H9 (cell line): ENCODE measurements around the gene MED15. TPM values are rescaled to one million over a fixed set of nuclear protein-coding genes. Genes with fewer than 3 reads are reported as not detected.

ENCODE experiments used
- DNase-seq: peaks from one replicate; pipeline ENCODE4 v3.0.0-alpha.2; 2017
- H2AFZ ChIP-seq: one replicate; pipeline ENCODE4 v1.6.1; 2013; ENCODE audit warnings: mild to moderate bottlenecking, low read length, control low read depth, moderate library complexity
- H2AK5ac ChIP-seq: 2 replicates; pipeline ENCODE4 v1.6.1; 2013; ENCODE audit warnings: low read length, control low read depth, mixed read lengths; ENCODE audit not compliant: insufficient read length
- H2BK120ac ChIP-seq: one replicate; pipeline ENCODE4 v1.6.1; 2013; ENCODE audit warnings: low read depth, mild to moderate bottlenecking, low read length, control low read depth, inconsistent platforms; ENCODE audit not compliant: poor library complexity, severe bottlenecking
- H2BK12ac ChIP-seq: 2 replicates; pipeline ENCODE4 v1.6.1; 2013; ENCODE audit warnings: low read length, control low read depth, mixed read lengths, low read depth; ENCODE audit not compliant: insufficient read length
- H2BK15ac ChIP-seq: 2 replicates; pipeline ENCODE4 v1.6.1; 2013; ENCODE audit warnings: low read depth, low read length, control low read depth
- H2BK20ac ChIP-seq: one replicate; pipeline ENCODE4 v1.6.1; 2013; ENCODE audit warnings: low read depth, mild to moderate bottlenecking, low read length, control low read depth, inconsistent platforms; ENCODE audit not compliant: poor library complexity, severe bottlenecking
- H2BK5ac ChIP-seq: 2 replicates; pipeline ENCODE4 v1.6.1; 2013; ENCODE audit warnings: low read length, control low read depth, mixed read lengths; ENCODE audit not compliant: insufficient read length
- H3K14ac ChIP-seq: 2 replicates; pipeline ENCODE4 v1.6.1; 2013; ENCODE audit warnings: low read length, control low read depth; ENCODE audit not compliant: insufficient read depth
- H3K18ac ChIP-seq: 2 replicates; pipeline ENCODE4 v1.6.1; 2013; ENCODE audit warnings: low read depth, mild to moderate bottlenecking, mixed read lengths, low read length, control low read depth; ENCODE audit not compliant: insufficient read length
- H3K23ac ChIP-seq: 2 replicates; pipeline ENCODE4 v1.6.1; 2013; ENCODE audit warnings: low read length, control low read depth, mixed read lengths, low read depth; ENCODE audit not compliant: insufficient read length
- H3K23me2 ChIP-seq: 2 replicates; pipeline ENCODE4 v1.6.1; 2013; ENCODE audit warnings: low read depth, mild to moderate bottlenecking, mixed read lengths, low read length, control low read depth; ENCODE audit not compliant: insufficient read length, poor library complexity, severe bottlenecking
- H3K27ac ChIP-seq: 2 replicates; pipeline ENCODE4 v1.5.1; 2013; ENCODE audit warnings: low read length, control low read depth, mixed read lengths, low read depth; ENCODE audit not compliant: insufficient read length
- H3K27me3 ChIP-seq: 2 replicates; pipeline ENCODE4 v1.6.1; 2013; ENCODE audit warnings: low read length, control low read depth, inconsistent platforms; ENCODE audit not compliant: insufficient read depth
- H3K4ac ChIP-seq: 2 replicates; pipeline ENCODE4 v1.6.1; 2013; ENCODE audit warnings: low read depth, mild to moderate bottlenecking, control low read depth, inconsistent platforms, low read length, moderate library complexity
- H3K4me1 ChIP-seq: 2 replicates; pipeline ENCODE4 v1.6.1; 2013; ENCODE audit warnings: low read length, control low read depth, inconsistent platforms; ENCODE audit not compliant: insufficient read depth
- H3K4me2 ChIP-seq: 2 replicates; pipeline ENCODE4 v1.6.1; 2013; ENCODE audit warnings: low read length, control low read depth, mixed read lengths; ENCODE audit not compliant: insufficient read length, insufficient read depth
- H3K56ac ChIP-seq: 2 replicates; pipeline ENCODE4 v1.6.1; 2013; ENCODE audit warnings: low read depth, mild to moderate bottlenecking, mixed read lengths, low read length, control low read depth; ENCODE audit not compliant: insufficient read length
- H3K79me1 ChIP-seq: 2 replicates; pipeline ENCODE4 v1.6.1; 2013; ENCODE audit warnings: low read depth, mild to moderate bottlenecking, moderate library complexity, low read length, control low read depth, inconsistent platforms; ENCODE audit not compliant: insufficient read depth, poor library complexity, severe bottlenecking
- H3K79me2 ChIP-seq: 2 replicates; pipeline ENCODE4 v1.6.1; 2013; ENCODE audit warnings: low read length, control low read depth, inconsistent platforms; ENCODE audit not compliant: insufficient read depth
- H3K9ac ChIP-seq: 2 replicates; pipeline ENCODE4 v1.6.1; 2013; ENCODE audit warnings: low read length, control low read depth, mixed read lengths; ENCODE audit not compliant: insufficient read length; ENCODE audit errors: extremely low read depth
- H3K9me3 ChIP-seq: one replicate; pipeline ENCODE4 v1.6.1; 2013; ENCODE audit warnings: low read depth, low read length, inconsistent platforms; ENCODE audit not compliant: control insufficient read depth
- H3T11ph ChIP-seq: one replicate; pipeline ENCODE4 v1.6.1; 2013; ENCODE audit warnings: mild to moderate bottlenecking, low read length, control low read depth, inconsistent platforms
- H4K20me1 ChIP-seq: one replicate; pipeline ENCODE4 v1.6.1; 2013; ENCODE audit not compliant: control insufficient read depth, insufficient read length, insufficient read depth
- H4K5ac ChIP-seq: 2 replicates; pipeline ENCODE4 v1.6.1; 2013; ENCODE audit warnings: low read depth, mild to moderate bottlenecking, mixed read lengths, low read length, control low read depth; ENCODE audit not compliant: insufficient read length
- H4K8ac ChIP-seq: replicated peaks from 2 replicates; pipeline ENCODE4 v1.6.1; 2013; ENCODE audit warnings: low read length, control low read depth, mixed read lengths, low read depth; ENCODE audit not compliant: insufficient read length
- H4K91ac ChIP-seq: 2 replicates; pipeline ENCODE4 v1.6.1; 2013; ENCODE audit warnings: low read depth, mild to moderate bottlenecking, moderate library complexity, mixed read lengths, low read length, control low read depth; ENCODE audit not compliant: insufficient read length
- H3K27ac Mint-ChIP-seq, 3 experiments: 2 replicates in 2 of 3; 3 replicates in 1 of 3; pipeline ENCODE4 v1.8.0; 2020 to 2021; ENCODE audit warnings: mixed read lengths in 3 of 3, mild to moderate bottlenecking in 1 of 3, moderate library complexity in 1 of 3
- H3K27me3 Mint-ChIP-seq: 2 replicates; pipeline ENCODE4 v1.8.0; 2021; ENCODE audit warnings: low read depth, mild to moderate bottlenecking, moderate library complexity, mixed read lengths
- H3K36me3 Mint-ChIP-seq, 3 experiments: 2 replicates in 2 of 3; 3 replicates in 1 of 3; pipeline ENCODE4 v1.8.0; 2020 to 2021; ENCODE audit warnings: low read depth in 3 of 3, mixed read lengths in 3 of 3; ENCODE audit not compliant: insufficient read depth in 1 of 3
- H3K4me1 Mint-ChIP-seq, 2 experiments: 2 replicates each; pipeline ENCODE4 v1.8.0; 2020; ENCODE audit warnings: mixed read lengths in 2 of 2
- H3K4me3 Mint-ChIP-seq, 2 experiments: 2 replicates in 1 of 2; 3 replicates in 1 of 2; pipeline ENCODE4 v1.8.0; 2020 to 2021; ENCODE audit warnings: mild to moderate bottlenecking in 2 of 2, mixed read lengths in 2 of 2, moderate library complexity in 1 of 2
- H3K9me3 Mint-ChIP-seq, 2 experiments: 2 replicates in 1 of 2; 3 replicates in 1 of 2; pipeline ENCODE4 v1.8.0; 2020; ENCODE audit warnings: mild to moderate bottlenecking in 2 of 2, mixed read lengths in 2 of 2, moderate library complexity in 1 of 2
- WGBS: extraction: QIAGEN DNeasy Blood & Tissue Kit; methylation state at CpG from one replicate; pipeline ENCODE4 v1.1.7; 2013; ENCODE audit warnings: missing lambda C conversion rate, low lambda C conversion rate, mixed read lengths; ENCODE audit not compliant: insufficient read length; ENCODE audit errors: extremely low coverage; 5-methylcytosine and 5-hydroxymethylcytosine counted together
- total RNA-seq: library from RNA; stranded (reverse); gene quantifications from 2 replicates; pipeline ENCODE4 v1.2.1, GENCODE V29; 2021
- TF ChIP-seq, protein P1 (sequence below): fragments of 200-600 bp; sonication (generic); conservative IDR thresholded peaks from 3 replicates; pipeline ENCODE4 v1.8.0; 2021; ENCODE audit warnings: antibody characterized with exemption, mild to moderate bottlenecking

Gene MED15
- total RNA-seq, 1 experiment from 2014 or later, result 47.4 TPM

DNA sequence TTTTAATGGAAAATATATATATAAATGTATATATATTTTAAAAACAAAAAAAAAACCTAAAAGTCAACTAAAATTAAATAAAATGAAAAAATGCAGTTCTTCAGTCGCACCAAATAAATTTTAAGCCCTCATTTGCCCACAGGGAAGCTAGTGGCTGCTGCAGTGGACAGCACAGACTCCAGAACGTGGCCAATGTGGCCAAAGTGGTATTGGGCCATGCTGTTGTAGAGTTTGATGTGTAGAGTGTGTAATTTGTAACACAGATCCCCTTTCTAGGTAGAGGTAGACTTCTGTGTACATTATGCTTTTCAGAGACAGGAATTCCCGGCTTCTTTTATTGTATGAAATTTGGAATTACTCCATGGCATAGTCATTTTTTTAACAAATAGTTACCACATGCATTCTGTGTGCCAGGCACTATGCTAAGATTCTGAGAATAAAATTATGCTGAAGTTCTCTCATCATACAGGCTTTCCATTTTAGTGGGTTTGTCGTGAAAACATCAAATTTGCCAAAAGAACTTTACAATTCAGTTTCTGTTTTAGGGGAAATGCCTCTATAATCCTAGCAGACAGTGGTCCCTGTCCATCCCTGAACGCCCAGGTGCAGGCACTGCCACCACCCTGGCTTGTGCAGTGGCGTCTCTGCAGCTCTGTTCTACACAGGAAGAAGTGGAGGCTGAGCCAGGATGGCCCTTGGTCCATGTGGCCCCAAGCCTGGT lies 68.5 kb downstream of the MED15 start:
- no peak overlapping the region for H3K14ac ChIP-seq
- H3K79me2 ChIP-seq, result no peaks in the 10 kb centered on the region
- H4K8ac ChIP-seq, result no peak overlapping the region
- no peak overlapping the region for H3K4me2 ChIP-seq
- H3K27me3 ChIP-seq, result no peaks in the 10 kb centered on the region
- no peak overlapping the region for H4K5ac ChIP-seq
- H3K9ac ChIP-seq, result no peak overlapping the region
- Mint-ChIP-seq H3K4me3 (no peak overlapping the region), H3K9me3 (no peaks in the 10 kb centered on the region), H3K27ac (no peak overlapping the region), H3K27me3 (no peaks in the 10 kb centered on the region), H3K4me1 (peaks cover 0 to 7% of the 10 kb centered on the region in 2 experiments; a peak in 1 of 4 replicates), H3K36me3 (peaks cover 19 to 60% (median 42%) of the 10 kb centered on the region in 3 experiments; a peak in 6 of 7 replicates)
- H2BK120ac ChIP-seq, result no peak overlapping the region
- H3K9me3 ChIP-seq, result no peaks in the 10 kb centered on the region
- H3K27ac ChIP-seq, result no peak overlapping the region
- no peak overlapping the region for H3K18ac ChIP-seq
- no peak overlapping the region for H3K4ac ChIP-seq
- H2BK20ac ChIP-seq, result no peak overlapping the region
- no peaks in the 10 kb centered on the region for H3K23me2 ChIP-seq
- no peak overlapping the region for H2BK5ac ChIP-seq
- H3K4me1 ChIP-seq, result no peaks in the 10 kb centered on the region
- no CpG with 5 or more reads among the region's 6 CpGs for WGBS
- DNase-seq, result no peak
- H2BK15ac ChIP-seq, result no peak overlapping the region
- no peak overlapping the region for H2AK5ac ChIP-seq
- no peaks in the 10 kb centered on the region for H3K79me1 ChIP-seq
- H3K56ac ChIP-seq, result no peak overlapping the region
- H4K20me1 ChIP-seq, result peaks cover 1% of the 10 kb centered on the region
- no peak overlapping the region for H3T11ph ChIP-seq
- H2BK12ac ChIP-seq, result no peak overlapping the region
- TF ChIP-seq, protein P1, sequence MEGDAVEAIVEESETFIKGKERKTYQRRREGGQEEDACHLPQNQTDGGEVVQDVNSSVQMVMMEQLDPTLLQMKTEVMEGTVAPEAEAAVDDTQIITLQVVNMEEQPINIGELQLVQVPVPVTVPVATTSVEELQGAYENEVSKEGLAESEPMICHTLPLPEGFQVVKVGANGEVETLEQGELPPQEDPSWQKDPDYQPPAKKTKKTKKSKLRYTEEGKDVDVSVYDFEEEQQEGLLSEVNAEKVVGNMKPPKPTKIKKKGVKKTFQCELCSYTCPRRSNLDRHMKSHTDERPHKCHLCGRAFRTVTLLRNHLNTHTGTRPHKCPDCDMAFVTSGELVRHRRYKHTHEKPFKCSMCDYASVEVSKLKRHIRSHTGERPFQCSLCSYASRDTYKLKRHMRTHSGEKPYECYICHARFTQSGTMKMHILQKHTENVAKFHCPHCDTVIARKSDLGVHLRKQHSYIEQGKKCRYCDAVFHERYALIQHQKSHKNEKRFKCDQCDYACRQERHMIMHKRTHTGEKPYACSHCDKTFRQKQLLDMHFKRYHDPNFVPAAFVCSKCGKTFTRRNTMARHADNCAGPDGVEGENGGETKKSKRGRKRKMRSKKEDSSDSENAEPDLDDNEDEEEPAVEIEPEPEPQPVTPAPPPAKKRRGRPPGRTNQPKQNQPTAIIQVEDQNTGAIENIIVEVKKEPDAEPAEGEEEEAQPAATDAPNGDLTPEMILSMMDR, result no peak
- no peak overlapping the region for H4K91ac ChIP-seq
- no peak overlapping the region for H3K23ac ChIP-seq
- no peak overlapping the region for H2AFZ ChIP-seq
